ENCODE data around the gene SIRT2.

Gene SIRT2

GRCh38 chr19:38939957-38940356, 40.5 kb upstream of the SIRT2 start:
- H3K4me3 ChIP-seq (ENCODE audit: low read depth, low read length), result no peak overlapping the region

GRCh38 chr19:38933544-38933943, 34.1 kb upstream of the SIRT2 start:
- H3K4me3 ChIP-seq (ENCODE audit: low read depth, low read length), result no peak overlapping the region
- TF ChIP-seq CTCF (IDR thresholded peaks at IDR 0.05; ENCODE audit: control insufficient read depth, extremely low read depth, insufficient read depth), result no peak

More at GRCh38 chr19:38939957-38940356, 40.5 kb upstream of the SIRT2 start:
- DNase-seq (ENCODE audit: low read depth), result no peak
- no peak for TF ChIP-seq CTCF (IDR thresholded peaks at IDR 0.05; ENCODE audit: control insufficient read depth, extremely low read depth, insufficient read depth)

GRCh38 chr19:38932425-38933179, 33.2 kb upstream of the SIRT2 start:
- TF ChIP-seq CTCF (IDR thresholded peaks at IDR 0.05; ENCODE audit: control insufficient read depth, extremely low read depth, insufficient read depth), result peak; percentile 35; the same call in 1 of the 2 replicates
- H3K4me3 ChIP-seq (ENCODE audit: low read depth, low read length), result peak overlapping the region; percentile 92; the same call in 1 of the 2 replicates
- no peak for DNase-seq (ENCODE audit: low read depth)

More at GRCh38 chr19:38933544-38933943, 34.1 kb upstream of the SIRT2 start:
- no peak for DNase-seq (ENCODE audit: low read depth)

- H3K4me3 ChIP-seq (ENCODE audit: low read depth, low read length), result peak overlapping the region; percentile 92
- no peak for DNase-seq (ENCODE audit: low read depth)
- TF ChIP-seq CTCF (IDR thresholded peaks at IDR 0.05; ENCODE audit: control insufficient read depth, extremely low read depth, insufficient read depth), result no peak
Measured at GRCh38 chr19:38931521-38931793, 32.0 kb upstream of the SIRT2 start.

GRCh38 chr19:38930776-38931520, 31.5 kb upstream of the SIRT2 start, which contains the start of gene MRPS12:
Gene MRPS12, plus strand, starts transcription at chr19:38930944. Its CDS starts 351 bp downstream, at chr19:38931295.
- DNase-seq (ENCODE audit: low read depth), result peak; percentile 98
- peak within 1 kb of the TSS; percentile 92 for H3K4me3 ChIP-seq (ENCODE audit: low read depth, low read length)
- TF ChIP-seq CTCF (IDR thresholded peaks at IDR 0.05; ENCODE audit: control insufficient read depth, extremely low read depth, insufficient read depth), result no peak

- peak; percentile 82 for DNase-seq (ENCODE audit: low read depth)
- H3K4me3 ChIP-seq (ENCODE audit: low read depth, low read length), result peak within 1 kb of the TSS; percentile 92
- TF ChIP-seq CTCF (IDR thresholded peaks at IDR 0.05; ENCODE audit: control insufficient read depth, extremely low read depth, insufficient read depth), result peak; percentile 90
Measured at GRCh38 chr19:38929929-38930775, 30.7 kb upstream of the SIRT2 start, which contains the start of gene SARS2. Gene SARS2, minus strand, starts transcription at chr19:38930763. Its CDS starts 27 bp downstream, at chr19:38930736.

All from LNCaP clone FGC (cell line).